SKM-1 (cell line): ENCODE measurements around the gene KCNQ1OT1.

Source experiments
- DNase-seq: peaks from one replicate; lab custom pipeline; 2025; ENCODE audit not compliant: unreplicated experiment; lab: John Stamatoyannopoulos, UW

The KCNQ1OT1 gene

DNA sequence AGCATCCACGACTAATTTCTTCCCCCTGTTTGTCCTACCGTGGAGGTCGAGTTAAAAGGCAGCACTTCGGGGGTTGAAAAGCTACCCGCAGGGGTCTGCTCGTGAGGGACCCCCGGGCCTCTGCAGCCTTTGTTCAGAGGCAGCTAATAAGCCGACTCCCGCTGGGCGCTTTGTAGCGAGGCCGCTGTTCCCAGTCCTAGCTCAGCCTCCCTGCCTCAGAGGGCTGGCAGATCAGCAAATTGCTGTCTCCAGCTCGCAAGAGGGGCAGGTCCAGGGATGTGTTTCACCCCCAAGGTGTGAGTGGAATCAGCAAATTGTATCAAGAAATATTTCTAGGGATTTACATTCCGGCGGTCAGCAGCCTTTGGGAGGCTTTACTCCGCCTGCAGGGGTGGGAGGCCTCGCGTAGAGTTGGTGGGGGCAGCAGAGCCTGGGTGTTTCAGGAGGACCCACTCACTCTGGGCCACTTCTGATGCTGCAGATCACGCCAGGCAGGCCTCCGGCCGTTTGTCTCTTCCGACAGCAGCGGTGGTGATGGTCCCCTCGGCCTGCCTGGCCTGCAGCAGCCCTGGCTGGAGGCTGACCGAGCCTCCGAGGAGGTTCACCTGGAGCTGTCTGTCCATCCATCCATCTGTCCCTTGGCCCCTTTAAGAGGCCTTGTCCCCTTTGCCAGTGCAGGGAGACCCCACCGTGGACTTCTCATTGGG, 21.6 kb upstream of the KCNQ1OT1 start:
- DNase-seq = no peak

DNA sequence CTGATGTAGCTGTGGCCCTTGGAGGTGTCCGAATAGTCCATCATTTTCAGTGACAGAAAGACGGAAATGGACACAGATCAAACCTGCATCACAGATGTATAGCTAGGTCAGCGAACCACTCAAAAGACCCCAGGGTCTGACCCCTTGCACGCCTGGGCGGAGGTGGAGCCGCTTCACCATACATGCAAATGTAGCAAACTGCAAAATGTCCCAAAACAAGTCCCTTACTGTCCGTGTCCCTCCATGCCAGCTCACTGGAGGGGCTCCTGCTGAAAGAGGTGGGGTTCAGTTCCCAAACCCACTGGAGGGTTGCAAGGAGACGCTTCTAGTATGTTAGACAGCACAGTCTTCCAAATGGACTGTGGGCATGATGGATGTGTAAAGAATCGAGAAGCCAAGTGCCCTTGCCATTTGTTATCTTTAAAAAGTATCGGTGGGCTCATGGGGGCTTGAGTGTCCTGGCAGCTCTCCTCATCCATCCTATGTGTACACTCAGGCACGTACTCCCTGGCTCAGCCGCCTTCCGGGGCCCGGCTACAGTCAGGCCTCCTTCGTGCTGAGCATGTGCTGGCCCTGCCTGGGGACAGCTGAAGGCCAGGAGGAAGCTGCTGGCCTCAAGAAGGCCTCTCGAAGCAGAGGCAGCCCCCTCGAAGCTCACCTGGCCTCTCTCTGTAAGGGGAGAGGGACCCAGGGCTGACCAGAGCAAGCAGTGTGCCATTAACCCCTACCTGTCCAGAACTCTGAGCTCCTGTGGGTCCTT, 20.2 kb upstream of the KCNQ1OT1 start:
- DNase-seq = no peak

DNA sequence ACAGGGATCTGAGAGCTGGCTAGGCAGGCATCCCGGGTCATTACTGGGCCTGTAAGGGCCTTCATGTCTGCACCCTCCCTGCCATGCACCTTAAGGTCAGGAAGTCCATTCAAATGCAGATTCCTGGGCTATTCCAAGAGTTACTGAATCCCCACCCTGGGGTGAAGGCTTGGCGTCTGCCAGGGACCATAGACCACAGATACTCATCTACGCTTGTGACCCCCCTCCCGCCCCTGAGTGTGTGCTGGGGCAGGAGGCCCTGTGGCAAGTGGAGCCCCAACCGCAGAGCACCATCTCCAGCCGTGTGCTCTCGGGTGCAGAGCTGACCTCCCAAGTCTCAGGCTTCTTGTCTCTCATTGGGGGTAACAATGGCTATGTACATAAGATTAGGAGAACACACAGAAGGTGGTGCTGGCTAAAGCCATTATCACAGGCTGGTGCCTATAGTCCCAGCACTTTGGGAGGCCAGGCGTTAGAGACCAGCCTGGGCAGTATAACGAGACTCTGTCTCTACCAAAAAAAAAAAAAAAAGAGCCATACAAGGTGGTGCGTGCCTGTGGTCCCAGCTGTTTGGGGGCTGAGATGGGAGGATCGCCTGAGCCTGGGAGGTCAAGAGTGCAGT, 19.1 kb upstream of the KCNQ1OT1 start:
- DNase-seq = no peak

DNA sequence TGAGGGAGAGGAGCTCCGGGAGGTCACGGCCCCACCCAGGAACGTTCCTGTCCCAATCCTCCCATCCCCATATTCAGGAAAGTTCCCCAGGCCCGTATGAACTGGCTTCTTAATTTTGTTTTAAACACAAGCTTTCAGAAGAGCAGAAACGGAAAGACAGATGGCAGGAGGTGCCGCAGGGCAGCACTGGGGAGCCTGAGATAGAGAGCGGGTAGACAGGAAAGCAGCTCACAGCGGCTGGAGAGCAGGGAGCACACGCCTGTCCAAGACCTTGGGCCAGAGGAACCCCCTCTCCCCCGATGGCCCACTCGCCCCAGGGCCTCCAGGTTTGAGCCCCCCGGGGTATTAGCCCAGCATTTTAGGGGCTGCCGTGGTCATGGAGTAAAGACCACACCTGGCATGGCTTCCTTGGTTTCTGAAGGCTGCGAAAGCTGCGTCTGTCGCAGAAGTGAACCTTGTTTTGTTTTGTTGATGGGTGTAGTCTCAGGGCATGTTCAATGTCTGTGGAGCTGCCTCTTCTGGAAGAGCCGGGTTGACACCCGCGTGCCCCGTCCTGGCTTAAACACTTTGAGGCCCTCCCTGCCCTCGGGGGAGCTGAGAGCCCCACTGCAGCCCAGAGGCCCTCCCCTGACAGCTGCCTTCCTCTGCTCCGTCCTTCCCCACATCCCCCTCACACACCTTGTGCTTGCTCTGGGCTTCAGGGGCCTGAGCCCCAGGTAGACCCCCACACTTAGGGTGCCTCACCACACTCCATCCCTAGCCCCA, 17.9 kb upstream of the KCNQ1OT1 start:
- DNase-seq = no peak

DNA sequence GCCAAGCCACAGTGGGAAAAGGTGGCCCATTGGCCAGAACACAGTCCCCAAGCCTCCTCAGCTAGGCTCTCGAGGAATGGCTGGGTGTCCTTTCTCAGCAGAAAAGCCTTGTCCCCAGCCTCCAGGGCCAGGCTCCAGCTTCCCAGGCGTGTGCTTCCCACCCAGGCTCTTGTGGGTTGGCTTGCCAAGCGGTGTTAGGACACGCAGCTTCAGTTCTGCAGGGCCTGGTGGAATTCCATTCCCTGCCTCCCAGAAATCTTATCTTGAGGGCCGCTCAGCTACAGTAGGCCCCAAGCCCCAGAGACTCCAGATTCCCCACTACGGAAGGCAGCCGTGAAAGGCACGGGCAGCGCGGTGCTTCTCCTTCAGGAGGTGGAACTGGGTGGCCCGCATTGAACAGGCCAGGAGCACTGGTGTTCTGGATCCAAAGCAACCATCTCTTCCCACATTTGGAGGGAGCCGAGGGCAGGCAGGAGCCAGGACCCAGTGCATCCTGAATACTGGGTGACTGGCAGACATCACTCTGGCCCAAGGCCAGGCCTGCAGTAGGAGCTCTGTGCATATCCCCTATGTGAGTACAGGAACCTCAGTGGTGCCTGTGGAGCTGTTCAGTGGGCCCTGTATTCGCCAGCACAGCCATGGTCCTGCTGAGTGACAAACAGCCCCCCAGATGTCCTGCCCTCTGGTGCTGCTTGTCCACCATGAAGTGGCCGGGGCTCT, 16.7 kb upstream of the KCNQ1OT1 start:
- DNase-seq = no peak

DNA sequence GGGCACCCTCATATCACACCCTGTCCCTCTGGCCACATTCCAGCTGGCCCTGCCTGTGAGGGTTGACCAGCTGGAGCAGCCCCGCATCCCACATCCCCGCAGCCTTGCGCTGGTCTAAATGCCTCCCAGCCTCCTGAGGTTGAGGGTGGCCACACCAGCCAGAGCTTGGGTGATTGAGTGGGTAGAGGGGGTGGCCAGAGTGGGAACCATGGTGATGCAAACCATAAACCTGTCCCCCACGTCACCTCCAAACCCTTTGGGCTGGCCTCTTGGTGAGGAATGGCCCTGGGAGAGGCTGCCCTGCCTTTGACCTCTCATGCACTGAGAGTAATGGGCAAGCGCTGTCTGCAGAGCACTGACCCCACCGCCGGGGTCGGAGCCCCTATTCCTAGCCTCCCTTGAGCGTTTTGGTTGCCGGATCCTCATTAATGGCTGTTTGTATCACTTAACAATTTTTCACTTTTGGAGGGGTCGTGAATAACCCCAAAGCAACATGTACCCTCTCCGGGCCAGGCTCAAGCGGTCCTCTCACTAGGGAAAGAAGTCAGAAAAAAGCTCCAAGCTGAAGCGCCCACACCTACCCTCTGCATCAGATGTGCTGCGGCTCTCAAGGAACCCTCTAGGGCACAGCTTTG, 16.0 kb upstream of the KCNQ1OT1 start:
- no peak for DNase-seq

DNA sequence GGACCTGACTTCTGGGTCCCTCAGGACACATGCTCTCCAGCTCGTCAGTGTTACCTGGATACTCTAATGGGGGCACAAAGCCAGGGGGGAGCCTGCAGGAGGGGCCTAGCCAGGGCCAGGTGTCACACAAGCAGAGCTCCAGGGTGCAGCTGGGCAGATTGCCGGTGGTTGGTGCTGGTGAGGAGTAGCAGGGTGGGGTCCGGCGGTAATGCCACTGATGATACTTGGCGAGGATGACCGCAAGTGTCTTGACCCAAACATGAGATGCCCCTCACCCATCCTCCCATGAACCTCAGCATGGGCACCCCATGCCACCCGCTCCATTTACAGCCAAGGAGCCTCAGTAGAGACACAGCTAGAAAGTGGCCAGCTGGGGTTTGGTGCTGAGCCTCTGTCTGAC, 15.1 kb upstream of the KCNQ1OT1 start:
- DNase-seq = no peak

DNA sequence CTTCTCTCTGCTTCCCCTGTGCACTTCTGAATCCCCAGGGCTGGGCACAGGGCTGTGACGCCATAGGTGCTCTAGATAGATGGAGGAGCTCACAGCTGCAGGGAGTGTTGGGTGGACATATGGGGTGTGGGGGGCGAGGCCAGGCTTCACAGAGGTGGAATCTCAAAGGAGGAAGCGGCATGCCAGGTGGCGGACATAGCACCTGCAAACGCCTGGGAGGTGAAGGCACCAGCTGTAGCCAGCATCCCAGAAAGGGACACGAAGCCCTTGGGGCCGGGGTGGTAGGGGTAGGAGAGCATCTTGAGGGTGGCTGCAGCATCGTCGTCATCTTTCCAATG, 14.6 kb upstream of the KCNQ1OT1 start:
- no peak for DNase-seq

DNA sequence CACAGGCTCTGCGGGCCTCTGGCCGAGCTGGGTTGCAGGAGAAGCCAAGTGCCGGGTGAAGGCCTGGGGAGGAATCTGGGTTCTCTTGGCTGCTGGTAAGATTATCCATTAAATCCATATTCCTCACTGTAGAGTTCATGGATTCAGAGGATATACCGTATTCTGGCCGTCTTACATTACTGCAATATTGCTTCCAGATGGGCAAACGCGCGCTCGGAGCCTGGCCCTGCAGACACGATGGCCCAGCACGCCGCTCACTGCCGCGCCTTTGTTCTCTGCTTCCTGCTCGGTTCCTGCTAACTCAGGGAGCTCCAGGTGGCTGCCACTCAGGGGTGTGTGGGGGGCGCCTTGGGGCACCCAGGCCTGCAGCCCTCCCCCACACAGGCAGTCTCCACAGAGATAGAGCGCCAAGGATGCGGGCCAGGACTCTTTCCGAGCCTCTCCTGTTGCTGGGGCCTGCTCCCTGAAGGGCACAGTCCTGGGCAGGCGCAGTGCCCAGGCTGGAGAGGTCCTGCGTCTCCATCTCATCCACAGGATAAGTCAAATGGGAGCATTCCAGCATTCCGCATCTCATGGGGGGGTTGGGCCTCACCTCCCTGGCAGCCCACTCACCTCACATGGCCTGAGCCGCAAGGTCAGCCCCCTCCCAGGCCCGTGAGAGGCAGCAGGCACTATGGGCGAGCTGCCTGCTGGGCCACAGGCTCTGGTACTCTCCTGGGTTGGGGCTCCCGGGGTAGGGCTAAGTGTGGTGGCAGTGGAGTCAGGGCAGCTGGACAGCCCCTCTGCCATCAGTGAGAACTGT, 14.1 kb upstream of the KCNQ1OT1 start:
- no peak for DNase-seq

DNA sequence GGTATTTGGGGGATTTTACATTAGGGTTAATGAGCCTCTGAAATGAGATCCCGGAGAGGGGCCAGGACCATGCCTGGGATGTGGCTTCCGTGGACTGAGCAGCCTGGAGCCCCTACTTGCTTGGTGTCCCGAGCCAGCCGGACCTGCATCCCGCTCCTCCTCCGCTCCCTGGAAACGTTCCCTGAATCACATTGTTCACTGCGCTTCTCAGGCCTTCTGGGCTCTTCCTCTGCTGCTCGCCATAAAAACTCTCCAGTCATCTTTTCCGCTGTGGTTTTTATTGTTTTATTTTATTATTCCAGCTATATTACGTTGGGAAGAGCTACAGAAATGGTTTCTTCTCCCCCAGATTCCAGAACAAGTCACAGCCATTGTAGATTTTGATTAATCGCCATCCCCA, 13.3 kb upstream of the KCNQ1OT1 start:
- no peak for DNase-seq

DNA sequence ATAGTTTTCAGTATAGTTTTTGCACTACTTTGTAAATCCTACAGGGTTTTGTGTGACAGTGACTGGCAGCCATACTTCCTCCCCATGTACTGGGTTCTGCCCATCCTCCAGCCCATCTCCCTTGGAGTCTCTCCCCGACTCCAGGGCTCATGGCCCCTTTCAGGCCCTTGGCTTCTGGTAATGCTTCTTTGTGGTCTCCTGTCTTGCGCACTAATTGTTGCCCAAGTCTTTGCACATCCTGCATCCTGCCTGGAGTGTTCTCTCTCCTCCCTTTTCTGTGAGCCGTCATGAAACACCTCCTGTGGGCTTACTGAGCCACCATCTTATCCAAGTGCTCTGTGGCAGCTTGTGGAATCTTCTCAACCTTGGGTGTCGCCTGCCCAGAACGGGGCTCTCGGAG, 11.4 kb upstream of the KCNQ1OT1 start:
- DNase-seq = no peak

DNA sequence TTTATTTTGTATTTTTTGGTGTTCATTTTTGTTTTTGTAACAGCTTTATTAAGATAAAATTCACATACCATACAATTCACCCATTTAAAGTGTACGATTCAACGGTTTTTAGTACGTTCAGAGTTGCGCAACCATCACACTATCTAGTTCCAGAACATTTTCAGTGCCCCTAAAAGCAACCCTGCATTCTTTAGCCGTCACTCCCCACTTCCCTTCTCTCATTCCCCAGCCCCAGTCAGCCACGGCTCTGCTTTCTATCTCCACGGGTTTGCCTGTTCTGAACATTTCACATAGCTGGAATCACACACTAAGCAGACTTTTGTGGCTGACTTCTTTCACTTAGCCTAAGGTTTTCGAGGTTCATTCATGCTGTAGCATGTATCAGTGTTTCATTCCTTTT, 9.6 kb upstream of the KCNQ1OT1 start:
- DNase-seq = no peak

DNA sequence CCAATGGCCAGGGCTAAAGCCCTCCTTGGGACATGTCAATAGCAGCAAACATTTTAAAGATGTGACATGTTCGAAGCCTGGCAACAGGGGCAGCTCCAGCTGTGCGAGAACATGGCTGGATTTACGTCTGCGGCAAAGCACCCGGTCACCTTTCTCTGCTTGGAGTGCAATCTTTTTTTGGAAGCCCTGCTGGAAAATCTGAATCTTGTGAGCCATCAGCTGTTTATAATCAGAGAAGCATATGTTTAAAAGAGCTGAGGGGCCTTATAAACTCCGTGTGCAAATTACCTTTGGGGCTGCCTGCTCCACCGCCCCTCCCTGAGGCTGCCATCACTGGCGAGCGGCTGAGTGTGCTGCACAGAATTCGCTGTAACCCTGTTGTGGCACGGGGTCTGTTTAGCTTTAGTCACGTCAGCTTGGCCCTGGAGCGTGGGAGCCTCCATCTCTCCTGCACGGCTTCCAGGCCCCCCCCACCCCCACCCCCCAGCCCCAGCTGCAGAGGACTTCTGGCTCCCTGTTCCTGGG, 9.0 kb upstream of the KCNQ1OT1 start:
- DNase-seq = no peak

DNA sequence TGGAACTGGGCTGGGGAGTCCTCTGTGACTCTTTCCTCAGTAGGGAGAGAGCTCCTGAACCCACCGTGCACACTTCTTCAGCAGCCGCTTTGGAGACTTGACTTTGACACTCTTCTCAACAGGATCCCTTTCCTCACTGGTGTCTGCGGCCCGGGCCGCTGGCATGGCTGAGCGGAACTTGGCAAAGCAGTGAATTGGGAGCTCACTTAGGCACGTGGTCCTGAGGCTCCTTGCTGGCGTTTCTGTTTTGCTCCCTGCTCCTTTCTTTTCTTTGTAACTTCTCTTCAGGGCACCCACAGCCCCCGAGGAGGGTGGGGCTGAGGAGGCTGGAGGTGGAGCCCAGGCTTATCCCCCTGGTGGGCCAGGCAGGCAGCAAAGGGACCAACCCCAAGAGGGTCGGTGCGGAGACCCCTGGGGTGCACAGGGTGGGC, 8.4 kb upstream of the KCNQ1OT1 start:
- no peak for DNase-seq

DNA sequence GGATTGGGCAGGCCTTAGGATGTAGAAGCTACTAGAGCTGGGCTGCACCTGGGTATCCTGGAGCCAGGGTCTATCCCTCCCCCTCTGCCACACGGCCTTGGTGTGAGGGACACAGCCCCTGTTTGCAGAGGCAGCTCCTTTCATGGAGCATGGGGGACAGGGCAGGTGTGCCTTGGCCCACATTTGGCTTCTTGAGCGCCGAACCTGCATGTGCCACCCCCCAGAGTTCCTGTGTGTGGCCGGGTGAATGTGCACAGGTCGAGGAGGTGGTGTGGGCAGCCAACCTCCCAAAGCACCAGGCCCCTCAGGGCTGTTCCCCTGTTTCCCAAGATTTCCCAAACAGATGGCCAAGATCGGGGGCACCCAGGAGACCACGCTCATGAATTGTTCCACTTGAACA, 7.9 kb upstream of the KCNQ1OT1 start:
- DNase-seq = no peak

DNA sequence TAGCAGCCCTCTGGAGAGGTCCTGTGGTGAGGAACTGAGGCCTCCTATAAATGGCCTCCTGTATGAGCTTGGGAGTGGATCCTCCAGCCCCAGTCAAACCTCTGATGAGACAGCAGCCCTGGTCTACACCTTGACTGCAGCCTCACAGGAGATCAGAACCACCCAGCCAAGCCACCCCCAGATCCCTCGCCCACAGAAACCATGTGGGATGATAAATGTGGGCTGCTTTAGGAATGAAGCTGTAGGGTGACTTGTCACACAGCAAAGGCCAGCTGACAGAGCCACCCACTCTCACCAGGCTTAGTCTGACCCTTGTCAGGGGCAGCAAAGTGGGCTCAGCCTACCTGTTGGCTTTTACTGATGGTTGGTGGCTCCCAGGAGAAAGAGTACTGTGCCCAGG, 6.5 kb upstream of the KCNQ1OT1 start:
- no peak for DNase-seq

DNA sequence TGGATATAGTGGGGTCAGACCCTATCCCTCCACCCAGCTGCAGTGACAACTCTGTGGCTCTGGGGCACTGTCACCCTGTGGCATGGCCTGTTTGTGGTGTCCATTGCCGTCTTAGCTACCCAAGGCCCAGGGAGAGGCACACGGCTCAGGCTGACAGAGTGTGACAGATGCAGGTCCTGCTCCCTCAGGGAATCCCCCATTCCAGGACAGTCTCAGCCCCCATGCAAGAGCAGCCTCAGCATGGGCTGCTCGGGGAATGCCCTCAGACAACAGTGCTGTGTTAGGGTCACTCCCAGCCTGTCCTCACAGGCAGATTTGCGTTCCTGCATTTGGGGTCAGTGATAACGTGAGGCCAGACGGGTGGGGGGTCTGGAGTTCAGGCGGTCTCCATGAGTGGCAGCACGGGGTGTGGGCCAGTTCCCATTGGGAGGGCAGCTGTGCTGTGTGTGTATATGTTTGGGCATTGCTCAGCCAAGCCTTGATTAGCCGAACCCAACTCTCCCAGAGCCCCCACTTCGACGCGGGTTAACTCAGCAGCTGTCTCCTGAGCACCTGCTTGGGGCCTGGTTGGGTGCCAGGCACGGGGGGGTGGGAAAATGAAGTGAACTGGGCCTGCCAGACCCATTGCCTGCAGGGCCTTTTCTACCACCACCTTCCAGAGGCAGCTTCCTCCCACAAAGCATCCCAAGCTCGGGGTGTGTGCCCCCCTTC, 5.3 kb upstream of the KCNQ1OT1 start:
- no peak for DNase-seq

DNA sequence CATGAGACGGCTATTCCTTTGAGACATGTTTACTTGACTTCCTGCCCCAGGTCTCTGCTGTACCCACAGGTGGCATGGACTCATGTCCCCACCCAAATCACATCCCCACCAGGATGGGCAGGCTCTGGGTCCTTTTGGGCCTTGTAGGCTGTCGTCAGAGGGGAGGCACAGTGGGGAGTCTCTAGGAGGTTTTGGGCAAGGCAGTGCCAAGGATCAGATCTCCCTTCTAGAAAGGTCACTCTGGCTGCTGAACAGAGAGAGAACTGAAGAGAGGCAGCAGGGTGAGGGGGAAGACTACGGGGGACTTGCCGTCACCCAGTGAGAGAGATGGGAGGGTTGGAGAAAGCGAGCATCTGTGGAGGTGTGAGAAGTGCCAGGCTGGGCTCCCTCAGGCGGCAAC, 4.6 kb upstream of the KCNQ1OT1 start:
- DNase-seq = no peak
